HG02885 (cell line): ENCODE results near the gene TMEM127.
"Not testable (repeated sequence)": the region's sequence is repeated elsewhere in the genome, so short reads cannot be mapped to it uniquely, and the experiment has no call there.

ENCODE experiments used
- ATAC-seq: cut with Tn5 transposase; IDR thresholded peaks from one replicate; pipeline ENCODE4 v1.9.1; 2021; ENCODE audit warnings: mild to moderate bottlenecking; ENCODE audit not compliant: unreplicated experiment, poor library complexity

TMEM127 gene, protein sequence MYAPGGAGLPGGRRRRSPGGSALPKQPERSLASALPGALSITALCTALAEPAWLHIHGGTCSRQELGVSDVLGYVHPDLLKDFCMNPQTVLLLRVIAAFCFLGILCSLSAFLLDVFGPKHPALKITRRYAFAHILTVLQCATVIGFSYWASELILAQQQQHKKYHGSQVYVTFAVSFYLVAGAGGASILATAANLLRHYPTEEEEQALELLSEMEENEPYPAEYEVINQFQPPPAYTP

DNA sequence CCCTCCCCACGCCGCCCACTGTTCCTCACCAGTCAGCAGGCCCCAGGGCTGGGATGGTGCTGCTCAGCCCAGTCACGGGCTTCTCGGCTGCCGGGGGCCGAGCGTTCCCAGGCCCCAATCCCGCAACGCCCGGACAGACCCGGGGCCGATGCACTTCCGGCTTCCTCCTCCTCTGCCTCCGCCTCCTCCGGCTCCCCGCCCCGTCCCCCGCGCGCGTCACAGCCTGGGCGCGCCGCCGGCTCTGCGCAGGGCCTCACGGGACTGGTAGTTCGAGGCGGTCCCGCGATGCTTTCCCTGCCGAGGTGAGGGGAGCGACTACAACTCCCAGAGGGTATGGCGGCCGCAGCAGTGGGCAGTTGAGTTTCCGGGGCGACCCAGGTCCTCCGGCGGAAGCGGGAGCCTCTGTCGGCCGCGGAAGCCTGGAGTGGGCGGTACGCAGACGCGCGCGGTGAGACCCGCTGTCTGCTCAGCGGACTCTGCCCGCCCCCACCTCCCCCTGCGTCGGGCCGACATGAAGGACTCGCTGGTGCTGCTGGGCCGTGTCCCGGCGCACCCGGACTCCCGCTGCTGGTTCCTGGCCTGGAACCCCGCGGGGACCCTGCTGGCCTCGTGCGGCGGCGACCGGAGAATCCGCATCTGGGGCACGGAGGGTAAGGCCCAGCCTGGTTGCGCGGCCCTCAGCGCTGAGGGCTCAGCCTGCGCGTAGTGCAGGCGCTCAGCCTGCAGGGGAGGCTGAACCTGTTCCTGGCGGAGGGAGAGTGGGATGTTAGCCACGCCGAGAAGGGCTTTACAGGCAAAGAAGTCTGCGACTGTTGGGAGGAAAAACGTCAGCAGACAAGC, at the start of gene TMEM127, which contains the start of gene CIAO1:
Gene TMEM127 (minus strand): TSS at position 158 of the 840 bp plus-strand sequence. CDS start 616 bp downstream, outside the sequence.
Gene CIAO1 (plus strand): TSS at position 386 of the 840 bp plus-strand sequence. CDS start 126 bp downstream, at position 512.
- ATAC-seq, result peak; percentile 93

DNA sequence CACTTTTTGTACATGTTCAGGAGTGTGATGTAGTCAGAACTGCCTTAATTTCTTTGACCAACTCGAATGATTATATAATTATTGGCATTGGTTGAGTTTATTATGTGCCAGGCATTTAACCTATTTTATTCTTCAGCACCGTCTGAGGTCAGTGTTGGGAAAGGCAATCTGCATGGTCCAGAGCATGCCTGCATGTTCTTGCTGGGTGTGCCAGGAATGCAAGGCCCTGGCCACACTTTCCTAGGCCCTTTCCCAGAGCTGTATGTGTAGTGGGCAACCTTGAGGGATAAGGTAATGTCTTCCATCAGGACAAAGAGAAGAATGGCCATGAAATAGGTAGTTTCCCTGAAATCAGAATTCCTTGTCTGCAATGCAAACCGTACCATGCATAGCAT, 49.2 kb upstream of the TMEM127 start:
- no peak for ATAC-seq

DNA sequence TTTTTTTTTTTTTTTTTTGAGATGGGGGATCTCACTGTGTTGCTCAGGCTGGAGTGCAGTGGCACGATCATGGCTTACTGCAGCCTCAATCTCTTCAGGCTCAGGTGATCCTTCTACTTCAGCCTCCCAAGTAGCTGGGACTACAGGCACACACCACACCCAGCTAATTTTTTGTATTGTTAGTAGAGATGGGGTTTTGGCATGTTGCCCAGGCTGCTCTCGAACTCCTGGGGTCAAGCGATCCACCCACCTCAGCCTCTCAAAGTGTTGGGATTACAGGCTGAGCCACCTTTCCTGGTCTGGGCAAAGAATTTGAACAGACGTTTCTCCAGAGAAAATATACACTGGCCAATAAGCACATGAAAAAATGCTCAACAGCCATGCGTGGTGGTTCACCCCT, 42.5 kb upstream of the TMEM127 start:
- no peak for ATAC-seq

DNA sequence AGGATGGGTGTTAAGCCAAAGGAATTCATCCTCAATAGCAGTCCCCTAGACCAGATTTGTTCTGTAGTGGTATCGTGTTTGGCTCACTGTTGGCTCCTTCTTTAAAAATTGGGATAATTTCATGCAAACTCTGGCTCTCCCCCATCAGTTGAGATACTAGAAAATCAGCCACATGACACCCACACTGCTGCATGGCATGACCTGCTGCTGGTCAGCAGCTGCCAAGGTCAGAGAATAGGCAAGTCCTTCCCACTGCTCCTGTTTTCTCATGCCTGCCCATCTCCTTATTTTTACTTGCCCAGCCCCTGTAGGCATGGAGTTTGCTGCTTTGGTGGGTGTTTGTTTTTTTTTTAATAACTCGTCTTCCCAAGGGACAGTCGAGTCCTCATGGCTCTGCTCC, 40.6 kb upstream of the TMEM127 start:
- no peak for ATAC-seq

DNA sequence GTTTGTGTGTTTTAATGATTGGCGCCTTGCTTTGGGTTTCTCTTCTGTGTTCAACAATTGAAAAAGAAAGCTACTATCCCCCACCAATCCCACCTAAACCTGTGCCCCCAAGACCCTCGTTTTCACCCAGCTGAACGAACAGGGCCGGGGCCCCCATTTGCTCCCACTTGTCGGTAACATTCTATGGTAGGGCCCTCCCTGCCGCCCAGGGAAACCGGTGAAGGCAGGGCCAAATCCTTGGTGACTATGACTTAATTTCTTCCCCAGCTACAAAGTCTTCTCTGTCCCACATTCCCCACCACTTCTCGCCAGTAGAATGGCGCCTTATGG, 40.1 kb upstream of the TMEM127 start:
- ATAC-seq, result no peak

DNA sequence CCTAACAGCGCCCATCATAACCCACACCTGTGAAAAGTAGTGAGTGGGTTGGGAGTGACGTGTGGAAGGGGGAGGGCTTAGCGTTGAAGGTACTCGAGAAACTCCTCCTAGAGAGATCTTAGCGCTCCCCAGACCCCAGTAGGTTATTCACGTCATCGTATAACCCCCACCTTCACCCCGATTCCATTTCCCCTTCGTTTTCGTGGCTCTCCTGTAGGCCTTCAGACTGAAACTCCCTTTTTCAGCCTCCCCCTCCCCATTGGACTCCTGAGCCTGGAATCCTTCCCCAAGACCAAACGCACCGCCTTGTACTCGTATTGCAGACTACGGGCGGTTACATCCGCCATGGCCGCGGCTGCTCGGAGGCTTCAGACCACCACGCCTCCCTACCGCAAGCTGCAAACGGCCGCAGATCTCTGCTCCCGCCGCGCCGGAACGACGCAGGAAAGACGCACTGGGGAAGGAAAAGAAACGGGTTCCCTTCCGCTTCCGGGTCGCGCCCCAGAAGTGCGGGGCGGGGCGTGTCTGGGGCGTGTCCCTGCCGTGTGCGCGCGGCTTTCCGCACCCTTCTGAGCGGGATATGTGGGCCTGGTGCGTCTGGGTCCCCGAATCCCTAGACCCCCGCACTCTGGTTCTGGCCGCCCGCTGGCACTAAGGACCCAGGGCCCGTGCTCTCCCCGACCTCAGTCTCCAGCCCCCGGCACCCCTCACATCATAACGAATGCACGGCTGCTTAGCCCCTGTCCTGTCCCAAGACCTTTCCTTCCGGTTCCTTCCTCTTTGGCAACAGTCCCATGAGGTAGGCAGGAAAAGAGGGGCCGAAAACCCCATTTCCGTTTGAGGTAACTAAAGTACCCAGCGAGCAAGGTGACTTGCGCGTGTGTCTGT, 39.5 kb upstream of the TMEM127 start, which contains the start of gene SNRNP200:
Gene SNRNP200 (minus strand): TSS at position 456 of the 888 bp plus-strand sequence. CDS start 109 bp downstream, at position 347.
- peak; percentile 97 for ATAC-seq

DNA sequence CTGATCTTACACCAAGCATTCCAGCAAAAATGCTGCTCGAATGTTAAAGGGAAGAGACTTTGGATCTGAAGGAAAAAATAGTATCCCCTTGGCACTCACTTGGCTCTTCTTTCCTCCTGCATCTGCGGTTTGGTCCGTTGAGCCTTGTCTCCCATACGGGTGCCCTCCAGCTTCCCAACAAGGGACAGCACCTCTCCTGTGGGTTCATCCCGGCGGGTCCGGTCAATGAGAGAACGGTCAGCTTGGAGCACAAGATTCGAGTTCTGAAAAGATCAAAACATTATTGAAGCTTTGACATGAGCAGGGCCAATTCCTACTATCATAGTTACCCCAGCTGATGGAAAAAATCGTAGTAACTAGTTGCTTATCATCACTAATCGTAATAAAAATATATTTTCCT, 38.8 kb upstream of the TMEM127 start:
- ATAC-seq, result no peak

DNA sequence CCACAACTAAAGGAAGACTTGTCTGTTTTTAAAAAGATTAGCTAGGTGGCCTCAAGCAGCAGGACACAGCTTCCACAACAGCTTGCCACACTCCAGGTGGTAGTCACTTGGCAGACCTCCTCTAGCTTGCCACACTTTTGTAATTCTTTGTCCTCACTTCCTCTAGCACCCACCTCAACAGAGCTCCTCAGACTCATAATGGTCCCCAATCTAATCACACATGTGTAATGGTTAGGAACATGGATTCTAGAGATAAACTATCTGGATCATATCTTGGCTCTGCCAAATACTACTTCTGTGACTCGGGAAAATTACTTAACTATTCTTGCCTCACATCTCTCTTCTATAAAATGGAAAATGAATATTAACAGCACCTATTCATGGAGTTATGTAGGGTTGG, 36.1 kb upstream of the TMEM127 start:
- ATAC-seq, result no peak

DNA sequence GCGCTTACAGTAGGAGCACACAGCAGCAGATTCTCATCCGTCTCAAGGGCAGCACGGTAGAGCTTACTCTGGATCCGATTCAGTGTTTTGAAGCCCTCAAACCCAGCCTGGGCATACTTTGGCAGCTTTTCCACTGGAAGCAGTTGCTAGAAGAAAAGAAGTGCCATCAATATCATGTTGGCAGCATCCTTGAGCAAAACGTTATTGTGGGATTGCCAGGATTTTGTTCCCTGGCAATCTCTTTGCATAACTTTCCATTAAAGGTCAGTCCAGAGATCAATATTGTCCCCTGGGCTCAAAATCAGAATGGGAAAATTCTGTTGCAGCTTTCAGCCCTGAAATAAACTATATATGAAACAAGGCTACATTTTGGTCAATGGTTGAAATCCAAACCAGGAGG, 31.1 kb upstream of the TMEM127 start:
- ATAC-seq, result no peak

DNA sequence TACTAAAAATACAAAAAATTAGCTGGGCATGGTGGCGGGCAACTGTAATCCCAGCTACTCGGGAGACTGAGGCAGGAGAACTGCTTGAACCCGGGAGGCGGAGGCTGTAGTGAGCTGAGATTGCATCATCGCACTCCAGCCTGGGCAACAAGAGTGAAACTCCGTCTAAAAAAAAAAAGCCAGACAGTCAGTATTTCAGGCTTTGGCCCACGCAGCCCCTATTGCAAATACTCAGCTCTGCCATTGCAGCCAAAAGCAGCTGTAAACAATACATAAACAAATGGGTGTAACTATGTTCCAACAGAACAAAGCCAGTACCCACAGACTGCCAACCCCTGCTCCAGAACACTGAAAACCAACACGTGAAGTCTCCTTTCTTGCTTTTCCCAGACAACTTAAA, 28.5 kb upstream of the TMEM127 start:
- ATAC-seq, result not testable (repeated sequence)

DNA sequence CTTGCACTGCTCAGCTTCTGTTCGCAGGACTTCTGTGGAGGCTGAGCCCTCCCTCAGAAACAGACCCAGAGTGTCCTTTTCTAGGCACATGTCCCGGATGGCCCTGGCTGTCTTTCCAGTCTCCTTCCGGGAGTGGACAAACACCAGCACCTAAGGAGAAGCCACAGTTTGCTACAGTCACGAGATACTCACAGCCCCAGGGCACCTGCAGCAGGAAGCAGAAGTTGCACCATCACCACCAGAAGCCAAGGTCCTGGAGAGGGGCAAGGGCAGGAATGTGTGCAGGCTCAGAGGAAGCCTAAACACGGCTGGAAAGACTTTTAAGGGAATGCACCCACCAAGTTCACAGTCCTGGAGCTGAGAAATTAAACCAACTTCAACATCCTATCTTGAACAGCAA, 26.0 kb upstream of the TMEM127 start:
- ATAC-seq, result no peak

DNA sequence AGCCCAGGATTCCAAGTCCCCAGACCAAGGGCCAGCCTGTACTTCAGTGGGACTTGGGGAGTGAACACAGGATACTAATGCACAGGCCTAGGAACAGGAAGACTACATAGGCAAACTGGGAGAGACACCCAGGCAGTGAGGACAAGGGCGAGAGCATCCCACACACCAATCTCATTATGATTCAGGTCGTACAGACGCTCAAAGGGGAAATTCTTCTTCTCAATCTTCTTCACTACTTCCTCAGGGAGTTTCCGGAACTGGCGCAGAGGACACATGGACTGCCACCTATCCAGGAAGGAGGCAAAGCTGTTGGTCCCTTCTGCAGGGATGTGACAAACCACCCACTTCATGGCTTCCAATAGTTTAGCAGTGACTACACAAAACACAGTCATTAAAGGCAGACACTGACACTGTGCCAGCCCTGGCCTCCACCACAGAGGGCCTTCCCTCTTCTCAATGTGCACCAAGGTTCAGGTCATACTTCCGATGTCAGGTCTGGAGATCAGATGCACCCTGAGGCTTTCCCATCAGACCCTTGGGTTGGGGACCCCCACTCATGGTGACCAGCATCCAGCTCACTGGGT, 21.6 kb upstream of the TMEM127 start:
- ATAC-seq, result no peak

DNA sequence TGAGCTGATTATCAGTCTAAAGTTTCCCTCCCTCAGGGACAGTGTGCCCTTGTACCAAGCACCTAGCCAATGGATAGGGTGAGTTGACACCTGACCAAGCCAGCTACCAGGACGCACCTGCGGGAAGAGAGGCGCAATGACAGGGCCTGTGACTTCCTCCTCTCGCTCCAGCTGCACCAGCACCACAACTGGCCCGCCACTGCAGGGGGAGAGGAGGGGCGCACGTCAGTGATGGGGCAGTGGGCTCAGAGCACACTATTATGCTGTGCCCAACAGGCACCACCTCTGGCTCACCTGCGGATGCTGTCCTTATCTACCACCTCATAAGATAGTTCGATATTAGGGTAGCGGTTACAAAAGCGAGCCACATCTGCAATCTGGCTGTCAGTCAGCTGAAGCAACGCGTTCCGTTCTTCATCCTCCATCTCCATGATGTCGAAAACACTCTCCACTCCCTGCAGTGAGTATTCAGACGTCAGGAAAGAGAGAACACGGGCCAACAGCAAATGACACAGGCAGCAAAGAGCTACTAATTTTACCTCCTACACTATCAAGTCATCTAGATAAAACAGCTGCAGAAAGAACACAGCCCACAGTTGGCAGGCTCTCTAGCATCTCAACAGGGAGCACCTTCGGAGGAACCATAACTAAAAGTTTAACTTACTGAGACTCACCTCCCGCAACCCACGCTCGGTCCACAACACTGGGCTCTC, 11.1 kb upstream of the TMEM127 start:
- ATAC-seq, result no peak

DNA sequence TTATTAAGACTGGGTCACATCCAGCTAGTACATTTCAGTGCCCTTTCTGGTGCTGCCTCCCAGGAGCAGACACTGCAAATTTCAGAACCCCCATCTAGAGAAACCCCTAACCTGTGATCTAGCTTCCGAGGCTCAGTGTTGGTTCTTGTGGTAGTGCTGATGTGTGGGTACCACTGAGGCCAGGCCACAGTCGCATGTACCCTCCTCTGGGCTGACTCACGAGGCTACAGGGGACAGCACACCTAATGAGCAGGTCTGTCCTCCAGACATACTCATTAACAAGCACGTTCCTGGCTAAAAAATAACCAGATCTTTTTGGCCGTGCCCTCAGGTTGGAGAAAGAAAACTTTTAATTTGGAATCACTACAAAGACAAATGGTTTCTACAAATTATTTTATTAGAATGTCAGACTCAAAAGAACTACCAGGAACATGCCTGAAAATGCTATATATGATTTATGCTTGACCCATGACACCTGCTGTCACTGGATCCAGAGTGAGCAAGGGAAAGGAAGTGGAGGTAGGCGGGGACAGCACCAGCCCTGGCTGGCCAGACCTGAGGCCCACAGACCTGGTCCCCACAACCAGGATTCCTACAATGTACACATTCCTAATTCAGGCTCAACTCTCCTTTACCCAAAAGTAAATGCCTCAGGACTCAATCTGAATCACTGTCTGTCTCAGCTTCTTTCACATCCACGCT, 8.7 kb upstream of the TMEM127 start:
- no peak for ATAC-seq

DNA sequence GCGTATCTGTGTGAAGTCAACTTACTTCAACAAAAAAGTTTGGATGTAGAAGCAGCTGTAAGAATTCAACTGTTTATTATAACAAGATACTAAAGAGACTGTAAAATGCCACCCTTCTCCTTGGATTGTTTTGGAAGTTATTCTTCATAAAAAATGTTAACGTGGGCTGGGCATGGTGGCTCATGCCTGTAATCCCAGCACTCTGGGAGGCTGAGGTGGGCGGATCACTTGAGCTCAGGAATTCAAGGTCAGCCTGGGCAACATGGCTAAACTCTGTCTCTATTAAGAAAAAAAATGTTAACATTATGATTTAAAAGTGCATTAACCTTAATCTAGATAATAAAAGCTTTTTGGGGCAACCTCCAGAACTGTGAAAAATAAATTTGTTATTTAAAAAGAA, 8.0 kb upstream of the TMEM127 start:
- ATAC-seq, result no peak

DNA sequence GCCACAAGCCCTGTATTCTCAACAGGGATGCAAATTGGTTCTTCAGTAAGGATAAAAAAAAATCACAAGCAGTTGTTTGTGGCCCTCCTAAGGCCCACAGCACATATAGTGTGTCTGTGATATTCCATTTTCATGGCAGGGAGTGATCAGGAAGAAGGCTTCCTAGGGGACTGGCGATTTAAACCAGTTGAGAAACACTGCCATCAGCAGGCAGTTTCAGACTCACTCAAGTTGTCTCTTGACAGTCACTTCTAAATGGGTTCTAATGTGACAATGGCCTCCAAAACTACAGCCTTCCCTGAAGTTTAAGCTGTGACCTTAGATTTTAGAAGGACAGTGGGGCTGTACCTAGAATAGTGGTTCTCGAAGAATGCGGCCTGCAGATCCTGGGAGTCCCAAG, 6.2 kb upstream of the TMEM127 start:
- ATAC-seq, result no peak

DNA sequence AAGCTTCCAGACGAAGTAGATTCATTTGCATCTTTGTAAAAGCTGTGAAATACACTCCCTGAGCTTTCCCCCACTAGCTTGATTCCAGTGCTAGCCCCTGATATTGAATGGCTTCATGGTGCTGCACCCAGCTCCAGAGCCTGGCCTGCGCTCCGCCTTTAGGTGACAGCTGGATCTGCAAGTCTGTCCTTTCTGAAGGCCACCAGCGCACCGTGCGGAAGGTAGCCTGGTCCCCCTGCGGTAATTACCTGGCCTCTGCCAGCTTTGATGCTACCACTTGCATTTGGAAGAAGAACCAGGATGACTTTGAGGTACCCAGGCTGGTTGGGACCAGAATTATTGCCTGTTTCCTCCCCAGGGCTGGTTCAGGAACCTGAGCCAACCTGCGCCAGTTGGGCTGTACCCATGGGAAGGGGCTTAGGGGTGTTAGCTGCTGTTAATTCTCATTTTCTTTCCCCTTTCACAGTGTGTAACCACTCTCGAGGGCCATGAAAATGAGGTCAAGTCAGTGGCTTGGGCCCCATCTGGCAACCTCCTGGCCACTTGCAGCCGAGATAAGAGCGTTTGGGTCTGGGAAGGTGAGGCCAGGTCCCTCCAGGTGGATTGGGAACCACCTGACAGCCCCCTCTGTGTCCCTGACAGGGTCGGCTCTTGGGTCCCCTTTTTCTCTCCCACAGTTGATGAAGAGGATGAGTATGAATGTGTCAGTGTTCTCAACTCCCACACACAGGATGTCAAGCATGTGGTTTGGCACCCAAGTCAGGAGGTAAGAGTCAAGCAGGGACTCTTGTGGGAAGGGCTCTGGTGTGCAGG, 1.6 kb upstream of the TMEM127 start:
- no peak for ATAC-seq

DNA sequence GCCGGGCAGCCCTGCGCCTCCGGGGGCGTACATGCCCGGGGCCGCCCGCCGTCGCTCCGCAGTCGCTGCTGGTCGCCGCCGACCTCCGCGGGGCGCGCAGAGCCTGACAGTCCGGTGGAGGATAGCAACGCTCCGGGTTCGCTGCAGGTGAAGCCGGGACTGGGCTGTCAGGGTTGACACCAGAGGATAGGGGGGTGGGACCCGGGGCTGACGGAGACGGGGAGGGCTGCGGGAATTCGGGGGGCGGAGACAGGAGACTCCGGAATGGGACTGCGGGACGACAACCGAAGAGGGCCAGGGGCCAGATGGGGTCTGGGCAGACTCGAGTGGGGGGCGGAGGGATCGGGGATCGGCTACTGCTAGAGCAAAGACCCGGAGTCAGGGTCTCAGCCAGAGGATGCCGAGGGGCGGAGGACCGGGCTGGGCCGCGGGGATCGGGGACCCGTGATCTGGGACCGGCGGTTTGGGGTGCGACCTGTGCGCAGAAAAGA, 403 bp downstream of the TMEM127 start:
- peak; percentile 16 for ATAC-seq
